LoVo (cell line): ENCODE results near the gene P2RY6.

Experiments used
- DNase-seq: peaks from one replicate; pipeline ENCODE4 v3.0.0-alpha.2; 2016; ENCODE audit warnings: low spot score

P2RY6 gene

GRCh38 chr11:73237471-73238290 is 34.5 kb upstream of the P2RY6 start:
- no peak for DNase-seq

GRCh38 chr11:73239111-73239521 is 33.0 kb upstream of the P2RY6 start:
- no peak for DNase-seq

DNA sequence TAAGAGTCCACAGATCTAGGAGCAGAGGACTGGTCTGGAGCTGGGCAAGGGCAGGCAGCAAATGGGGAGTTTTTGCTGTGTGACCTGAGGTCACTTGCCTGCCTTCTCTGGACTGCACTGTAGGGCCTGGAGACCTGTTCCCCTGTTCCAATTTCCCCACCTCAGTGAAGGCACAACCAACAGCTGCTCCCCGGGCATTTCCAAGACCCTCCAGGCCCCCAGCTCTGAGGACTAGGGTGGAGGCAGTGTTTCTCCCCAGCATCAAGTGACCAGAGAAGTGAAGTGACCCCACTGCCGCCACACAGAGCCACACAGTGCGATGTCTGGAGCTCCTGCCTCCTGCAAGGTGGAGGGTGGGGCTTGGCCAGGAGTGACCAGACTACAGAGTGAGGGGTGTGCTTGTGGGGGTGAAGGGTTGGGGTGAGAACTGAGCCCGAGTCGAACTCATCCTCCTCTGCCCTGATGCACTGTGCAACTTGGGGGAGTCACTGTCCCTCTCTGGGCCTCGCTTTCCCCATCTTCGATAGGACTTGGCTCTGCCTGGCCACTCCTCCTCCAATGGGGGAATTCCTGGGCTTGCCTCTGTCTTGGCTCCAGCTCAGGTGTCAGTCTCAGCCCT is 32.5 kb upstream of the P2RY6 start:
- no peak for DNase-seq

- no peak for DNase-seq
Observed at GRCh38 chr11:73240190-73240781, 31.9 kb upstream of the P2RY6 start.

DNA sequence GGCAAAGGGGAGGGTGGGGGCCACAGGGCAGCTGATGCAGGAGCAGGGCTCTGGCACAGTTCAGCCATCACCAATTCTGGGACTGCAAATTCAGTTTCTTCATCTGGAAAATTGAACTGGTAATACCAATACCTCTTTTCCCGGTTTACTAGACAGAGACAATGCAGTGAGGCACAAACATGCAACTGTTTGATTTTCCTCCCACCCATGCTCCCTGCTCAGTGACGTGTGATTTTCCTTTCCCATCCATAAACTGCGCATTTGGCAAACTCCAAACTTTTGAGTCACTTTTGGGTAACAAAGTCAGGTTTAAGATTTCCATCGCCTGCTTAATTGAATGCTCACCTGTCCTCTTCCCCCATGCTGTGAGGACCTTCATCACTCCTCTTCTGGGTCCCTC is 30.8 kb upstream of the P2RY6 start:
- DNase-seq = no peak

DNA sequence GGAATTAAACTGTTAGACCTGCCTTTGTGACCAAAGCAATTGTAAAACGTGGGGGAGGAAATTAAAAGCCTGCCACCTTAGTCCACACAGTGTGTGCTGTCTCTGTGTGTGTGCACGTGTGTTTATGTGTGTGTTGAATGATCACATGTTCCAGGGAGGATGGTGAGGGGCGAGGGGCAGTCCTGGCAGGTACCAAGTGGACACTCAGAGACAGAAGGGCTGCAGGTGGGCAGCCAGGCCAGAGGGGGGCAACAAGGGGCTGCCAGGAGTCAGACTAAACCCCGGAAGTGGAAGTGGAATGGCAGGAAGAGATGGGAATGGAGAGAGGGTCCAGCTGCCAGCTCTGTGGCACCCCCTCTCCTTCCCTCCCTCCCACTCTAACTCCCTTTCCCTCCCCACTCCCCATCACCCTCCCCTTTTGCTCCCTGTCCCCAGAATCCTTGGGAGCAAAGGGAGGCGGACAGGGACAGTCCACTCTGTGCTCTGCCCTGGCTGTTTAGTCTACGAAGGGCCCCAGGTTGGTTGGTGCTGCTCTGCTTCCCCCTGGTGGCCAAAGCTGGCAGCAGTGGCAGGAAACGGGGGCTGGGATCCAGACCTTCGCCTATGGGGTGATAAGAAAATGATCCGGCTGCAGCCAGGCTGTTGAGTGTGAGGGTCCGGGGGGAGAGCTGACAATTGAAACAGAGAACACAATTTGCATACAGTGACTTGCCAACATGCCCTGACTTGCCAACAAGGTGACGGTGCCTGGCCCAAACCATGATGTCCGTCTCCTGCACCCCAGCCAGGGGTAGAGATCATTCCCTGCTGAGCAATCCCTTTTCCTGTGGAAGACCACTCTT is 29.7 kb upstream of the P2RY6 start:
- DNase-seq = peak; percentile 68

- no peak for DNase-seq
Observed at GRCh38 chr11:73243093-73243485, 29.0 kb upstream of the P2RY6 start.

- DNase-seq = no peak
Observed at GRCh38 chr11:73244589-73245240, 27.4 kb upstream of the P2RY6 start.

DNA sequence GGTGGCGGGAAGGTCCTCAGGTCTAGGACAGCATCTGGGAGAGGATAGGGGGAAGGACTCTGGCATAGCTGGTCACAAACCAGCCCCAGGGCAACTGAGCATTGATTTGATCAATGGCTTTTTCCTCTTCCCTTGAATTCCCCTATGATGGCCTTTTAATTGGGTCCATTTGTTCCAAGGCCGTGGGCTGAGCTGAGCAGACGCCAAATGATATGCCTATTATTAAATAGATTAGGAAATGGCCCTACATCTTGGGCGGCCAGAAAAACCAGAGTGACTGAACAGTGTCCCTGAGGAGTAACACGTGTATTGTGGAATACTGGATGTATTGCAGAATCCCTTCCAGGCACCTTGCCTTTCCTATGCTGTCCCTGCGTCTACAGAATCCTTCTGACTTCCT is 26.7 kb upstream of the P2RY6 start:
- DNase-seq = no peak

- no peak for DNase-seq
Observed at GRCh38 chr11:73246303-73246702, 25.8 kb upstream of the P2RY6 start.

- no peak for DNase-seq
Observed at GRCh38 chr11:73248526-73249185, 23.5 kb upstream of the P2RY6 start.

GRCh38 chr11:73249304-73249703 is 22.8 kb upstream of the P2RY6 start:
- peak; percentile 35 for DNase-seq

DNA sequence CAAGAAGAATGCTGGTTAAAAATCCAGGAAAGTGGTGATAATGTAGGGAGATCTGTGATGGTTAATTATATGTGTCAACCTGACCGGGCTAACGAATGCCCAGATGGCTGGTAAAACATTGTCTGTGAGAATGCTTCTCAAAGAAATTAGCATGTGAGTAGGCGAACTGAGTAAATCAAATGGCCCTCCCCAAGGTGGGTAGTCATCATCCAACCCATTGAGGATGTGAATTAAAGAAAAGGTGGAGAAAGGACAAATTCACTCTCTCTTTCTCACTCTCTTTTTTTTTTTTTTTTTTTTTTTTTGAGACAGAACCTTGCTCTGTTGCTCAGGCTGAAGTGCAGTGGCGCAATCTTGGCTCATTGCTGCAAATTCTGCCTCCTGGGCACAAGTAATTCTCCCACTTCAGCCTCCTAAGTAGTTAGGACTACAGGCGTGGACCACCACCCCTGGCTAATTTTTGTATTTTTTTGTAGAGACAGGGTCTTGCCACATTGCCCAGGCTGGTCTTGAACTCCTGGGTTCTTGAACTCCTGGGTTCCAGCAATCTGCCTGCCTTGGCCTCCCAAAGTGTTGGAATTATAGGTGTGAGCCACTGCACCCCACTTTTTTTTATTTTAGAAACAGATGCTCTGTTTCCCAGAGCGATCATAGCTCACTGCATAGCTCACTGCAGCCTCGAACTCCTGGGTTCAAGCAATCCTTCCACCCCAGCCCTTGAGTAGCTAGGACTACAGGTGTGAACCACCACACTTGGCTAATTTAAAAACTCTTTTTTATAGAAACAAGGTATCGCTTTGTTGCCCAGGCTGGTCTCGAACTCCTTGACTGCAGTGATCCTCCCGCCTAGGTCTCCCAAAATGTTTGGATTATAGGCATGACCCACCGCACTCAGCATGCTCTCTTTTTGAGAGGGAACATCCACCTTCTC is 22.0 kb upstream of the P2RY6 start:
- DNase-seq = no peak

GRCh38 chr11:73252577-73253191 is 19.5 kb upstream of the P2RY6 start:
- no peak for DNase-seq

DNA sequence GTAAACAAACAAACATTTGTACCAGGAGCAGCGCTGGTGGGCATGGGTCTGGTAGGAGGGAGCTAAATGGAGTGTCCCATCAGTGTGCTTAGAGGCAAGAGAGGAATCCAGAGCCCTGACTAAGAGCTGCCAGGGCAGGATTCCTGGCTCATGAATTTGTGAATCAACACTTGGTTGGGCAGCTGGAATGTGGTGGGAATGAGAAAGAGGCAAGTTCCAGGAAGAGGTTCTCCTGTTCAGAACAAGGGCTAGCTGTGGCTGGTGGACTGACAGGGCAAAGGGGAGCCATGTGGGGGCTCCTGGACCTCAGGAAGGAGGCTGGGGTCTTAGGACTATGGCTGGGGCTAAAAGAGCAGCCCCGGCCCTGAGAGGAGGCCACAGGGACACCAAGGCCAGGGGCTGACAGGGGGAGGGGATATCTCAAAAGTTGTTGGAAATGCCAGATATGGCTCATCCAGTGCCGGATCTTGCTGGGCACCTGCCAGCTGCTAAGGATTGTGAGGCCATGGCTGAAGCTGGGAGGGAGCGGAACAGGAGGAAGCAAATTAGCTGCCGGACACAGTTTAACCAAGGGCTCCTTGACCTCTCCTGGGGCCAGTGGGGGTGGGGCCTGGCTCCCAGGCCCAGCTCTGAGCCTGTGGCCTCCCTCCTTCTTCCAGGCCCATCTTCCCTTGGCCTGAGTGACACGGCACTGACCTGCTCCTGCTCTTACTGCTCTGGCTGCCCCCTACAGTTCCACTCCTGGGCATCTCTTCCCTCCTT is 14.6 kb upstream of the P2RY6 start:
- peak; percentile 32 for DNase-seq

- DNase-seq = no peak
Observed at GRCh38 chr11:73258104-73259035, 13.8 kb upstream of the P2RY6 start.

- DNase-seq = no peak
Observed at GRCh38 chr11:73259406-73260126, 12.6 kb upstream of the P2RY6 start.
